Measurements from ENCODE around the gene SLC22A9.
"Not testable (repeated sequence)": the region's sequence is repeated elsewhere in the genome, so short reads cannot be mapped to it uniquely, and the experiment has no call there.

SLC22A9 gene

DNA sequence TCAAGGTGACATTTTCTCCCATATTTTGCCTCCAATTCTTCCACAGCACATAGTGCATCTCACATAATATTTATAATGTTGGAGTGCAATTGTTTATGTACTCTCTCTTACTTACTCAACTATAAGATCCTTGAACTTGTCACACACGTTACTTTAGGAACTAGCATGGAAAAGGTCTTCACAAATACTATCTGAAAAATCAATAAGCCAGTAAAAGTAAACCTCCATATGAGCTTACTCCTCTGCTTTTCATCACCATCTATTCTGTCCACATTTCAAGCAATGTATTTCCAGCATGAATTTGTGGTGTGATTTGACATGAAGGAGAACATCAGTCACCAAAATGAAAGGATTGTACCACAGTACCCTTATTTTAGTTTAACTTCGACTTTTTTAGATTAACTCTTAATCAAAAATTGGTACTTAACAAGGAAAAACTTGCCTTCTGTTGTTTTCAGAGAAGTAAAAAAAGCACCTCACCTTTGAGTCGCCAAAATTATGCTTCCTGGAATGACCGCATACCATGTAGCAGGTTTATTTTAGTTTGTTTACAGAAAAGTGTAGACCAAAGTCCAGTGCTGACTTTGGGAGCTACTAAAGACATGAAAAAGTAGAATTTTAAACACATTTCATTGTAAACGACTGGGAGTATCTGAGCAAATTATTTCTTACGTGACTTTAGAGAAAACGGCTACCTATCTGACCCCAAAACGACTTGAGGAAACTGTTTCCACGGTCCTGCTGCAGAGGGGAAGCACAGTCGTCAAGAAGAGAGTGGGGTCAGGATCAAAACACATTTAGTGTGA is at the start of gene SLC22A9:
SLC22A9 (plus strand) TSS at position 621 of the 806 bp plus-strand sequence. CDS start 272 bp downstream, outside the sequence.
- DNase-seq, result no peak

DNA sequence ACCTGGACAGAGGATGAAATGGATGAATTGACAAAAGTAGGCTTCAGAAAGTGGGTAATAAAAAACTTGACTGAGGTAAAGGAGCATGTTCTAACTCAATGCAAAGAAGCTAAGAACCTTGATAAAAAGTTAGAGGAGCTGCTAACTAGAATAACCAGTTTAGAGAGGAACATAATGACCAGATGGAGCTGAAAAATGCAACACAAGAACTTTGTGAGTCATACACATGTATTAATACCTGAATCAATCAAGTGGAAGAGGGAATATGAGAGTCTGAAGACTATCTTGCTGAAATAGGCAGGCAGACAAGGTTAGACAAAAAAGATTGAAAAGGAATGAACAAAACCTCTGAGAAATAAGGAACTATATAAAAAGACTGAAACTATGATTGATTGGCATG is 47.9 kb upstream of the SLC22A9 start:
- no peak for DNase-seq

DNA sequence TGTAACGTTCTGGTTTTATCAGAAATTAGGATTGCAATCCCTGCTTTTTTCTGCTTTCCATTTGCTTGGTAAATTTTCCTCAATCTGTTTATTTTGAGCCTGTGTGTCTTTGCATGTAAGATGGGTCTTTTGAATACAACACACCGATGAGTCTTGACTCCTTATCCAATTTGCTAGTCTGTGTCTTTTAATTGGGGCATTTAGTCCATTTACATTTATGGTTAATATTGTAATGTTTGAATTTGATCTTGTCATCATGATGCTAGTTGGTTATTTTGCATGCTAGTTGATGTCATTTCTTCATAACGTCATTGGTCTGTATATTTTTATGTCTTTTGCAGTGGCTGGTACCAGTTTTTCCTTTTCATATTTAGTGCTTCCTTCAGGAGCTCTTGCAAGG is 34.5 kb upstream of the SLC22A9 start:
- not testable (repeated sequence) for DNase-seq

DNA sequence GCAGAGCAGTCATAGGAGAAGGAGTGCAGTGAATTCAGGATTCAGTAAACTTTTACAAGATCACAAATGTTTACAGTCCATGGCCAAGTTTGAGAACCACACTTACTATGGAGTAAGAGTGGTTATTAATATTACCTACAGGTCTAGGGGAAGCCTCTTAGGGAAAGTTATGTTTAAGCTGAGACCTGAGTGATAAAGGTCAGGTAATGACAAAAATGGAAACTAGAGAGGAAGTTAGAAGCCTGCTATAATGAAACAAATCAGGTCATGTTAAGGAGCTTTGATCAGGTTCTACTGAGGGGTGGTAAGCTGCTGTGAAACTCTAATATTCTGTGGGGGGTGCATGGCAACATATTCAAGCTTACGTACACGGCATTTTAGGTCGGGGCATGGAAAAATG is 32.5 kb upstream of the SLC22A9 start:
- DNase-seq, result no peak

DNA sequence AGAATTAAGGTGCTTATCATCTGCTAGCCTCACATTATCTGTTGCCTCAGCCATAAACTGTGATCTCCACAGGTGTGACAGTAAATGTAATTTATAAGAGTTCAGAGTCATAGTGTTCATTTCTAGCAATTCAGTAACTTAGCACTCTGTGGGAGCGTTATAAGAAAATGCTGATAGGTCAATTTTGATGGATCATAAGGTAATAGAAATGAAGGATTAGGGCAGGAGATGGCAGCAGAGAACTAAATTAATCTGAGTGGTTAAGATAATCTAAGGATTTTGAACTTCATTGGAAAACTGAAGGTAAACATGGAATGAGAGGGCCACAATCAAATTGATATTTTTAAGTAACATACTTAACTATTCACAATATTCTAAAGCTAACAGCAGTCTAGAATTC is 26.5 kb upstream of the SLC22A9 start:
- DNase-seq, result no peak

DNA sequence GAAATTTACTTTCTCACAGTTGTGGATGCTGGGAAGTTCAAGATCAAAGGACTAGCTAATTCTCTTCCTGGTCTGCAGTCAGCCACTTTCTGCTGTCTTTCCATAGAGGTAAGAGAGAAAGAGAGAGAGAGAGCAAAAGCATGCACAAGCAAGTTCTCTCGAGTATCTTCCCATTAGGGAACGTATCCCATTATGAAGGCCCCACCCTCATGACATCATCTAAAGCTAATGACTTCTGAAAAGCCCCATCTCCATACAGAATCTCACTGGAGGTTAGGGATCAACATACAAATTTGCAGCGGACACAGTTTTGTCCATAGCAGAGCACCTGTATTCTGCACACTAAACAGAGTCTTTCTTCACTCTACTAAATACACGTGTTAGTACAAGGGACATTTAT is 17.4 kb upstream of the SLC22A9 start:
- DNase-seq, result no peak

DNA sequence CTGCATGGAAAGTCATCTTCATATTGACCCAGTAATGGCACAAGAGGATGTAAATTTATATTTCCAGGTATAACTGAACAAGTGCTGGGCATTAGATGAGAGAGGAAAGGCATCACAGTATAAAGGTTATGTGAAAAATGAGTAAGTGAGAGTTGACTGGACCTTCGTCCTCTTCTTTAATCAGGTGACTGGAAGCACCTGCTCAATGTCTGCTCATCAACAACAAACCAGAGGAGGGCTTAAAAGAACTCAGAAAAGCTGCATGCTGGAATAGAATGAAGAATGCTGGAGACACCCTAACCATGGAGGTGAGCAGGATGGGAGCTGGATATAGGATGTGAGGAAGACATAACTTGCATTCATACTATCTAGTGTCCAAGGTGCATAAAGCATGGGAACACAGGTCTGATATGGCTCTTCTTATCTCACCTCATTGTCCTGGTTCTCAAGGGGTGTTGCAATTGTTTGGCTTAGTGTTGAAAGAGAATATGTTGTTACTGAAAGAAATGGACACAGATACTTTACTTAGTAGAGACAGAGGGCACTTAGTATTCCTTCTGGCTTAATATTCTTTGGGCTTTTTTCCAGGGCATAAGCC is 7.3 kb upstream of the SLC22A9 start:
- DNase-seq, result no peak

DNA sequence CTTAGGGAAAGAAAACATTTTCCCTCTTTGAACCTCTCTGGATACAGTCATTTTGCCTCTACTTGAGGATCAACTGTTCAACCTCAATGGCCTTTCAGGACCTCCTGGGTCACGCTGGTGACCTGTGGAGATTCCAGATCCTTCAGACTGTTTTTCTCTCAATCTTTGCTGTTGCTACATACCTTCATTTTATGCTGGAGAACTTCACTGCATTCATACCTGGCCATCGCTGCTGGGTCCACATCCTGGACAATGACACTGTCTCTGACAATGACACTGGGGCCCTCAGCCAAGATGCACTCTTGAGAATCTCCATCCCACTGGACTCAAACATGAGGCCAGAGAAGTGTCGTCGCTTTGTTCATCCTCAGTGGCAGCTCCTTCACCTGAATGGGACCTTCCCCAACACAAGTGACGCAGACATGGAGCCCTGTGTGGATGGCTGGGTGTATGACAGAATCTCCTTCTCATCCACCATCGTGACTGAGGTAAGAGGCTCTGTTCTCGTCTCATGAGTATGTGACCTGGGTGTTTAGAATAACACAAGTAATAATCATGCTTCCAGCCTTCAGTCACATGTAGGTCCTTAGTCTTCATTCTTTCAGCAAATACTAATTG is 495 bp downstream of the SLC22A9 start:
- no peak for DNase-seq

DNA sequence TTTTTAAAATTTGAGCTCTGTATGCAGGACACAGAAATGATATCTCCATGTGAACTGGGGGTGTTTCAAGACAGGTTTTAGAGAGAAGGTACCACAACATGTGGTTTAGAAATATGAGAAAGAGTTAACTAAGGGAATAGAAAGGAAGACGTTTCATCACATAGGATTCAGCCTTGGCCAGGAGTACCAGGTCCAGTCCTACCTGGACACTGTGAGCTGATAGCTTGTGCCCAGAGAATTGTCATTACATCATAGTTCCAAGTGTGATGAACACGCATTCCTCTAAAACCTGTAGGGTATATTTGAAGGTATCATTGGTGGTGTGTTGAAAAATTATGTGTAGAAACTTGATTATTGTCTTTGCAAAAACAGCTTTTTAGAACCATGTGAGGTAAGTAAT is 1.8 kb downstream of the SLC22A9 start:
- no peak for DNase-seq

DNA sequence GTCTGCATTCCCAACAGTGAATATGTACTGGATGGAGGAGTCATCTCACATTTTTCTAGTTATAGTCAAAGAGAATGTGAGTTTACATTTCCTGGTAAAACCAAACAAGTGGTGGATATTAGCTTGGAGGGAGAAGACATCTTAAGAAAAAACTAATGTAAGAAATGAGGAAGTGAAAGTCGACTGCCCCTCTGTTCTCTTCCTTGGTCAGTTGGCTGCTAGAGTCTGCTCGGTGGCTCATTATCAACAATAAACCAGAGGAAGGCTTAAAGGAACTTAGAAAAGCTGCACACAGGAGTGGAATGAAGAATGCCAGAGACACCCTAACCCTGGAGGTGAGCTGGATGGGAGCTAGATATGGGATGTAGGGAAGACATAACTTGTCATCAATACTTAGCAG is 5.8 kb downstream of the SLC22A9 start:
- DNase-seq, result peak; percentile 0

DNA sequence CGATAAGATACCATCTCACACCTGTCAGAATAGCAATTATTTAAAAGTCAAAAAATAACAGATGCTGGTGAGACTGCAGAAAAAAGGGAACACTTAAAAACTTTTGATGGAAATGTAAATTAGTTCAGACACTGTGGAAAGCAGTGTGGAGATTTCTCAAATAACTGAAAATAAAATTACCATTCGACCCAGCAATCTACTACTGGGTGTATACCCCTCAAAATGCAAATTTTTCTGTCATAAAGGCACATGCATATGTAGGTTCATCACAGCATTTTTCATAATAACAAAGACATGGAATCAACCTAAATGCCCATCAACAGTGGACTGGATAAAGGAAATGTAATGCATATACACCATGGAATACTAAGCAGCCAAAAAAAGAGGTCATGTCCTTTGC is 10.5 kb downstream of the SLC22A9 start:
- no peak for DNase-seq

DNA sequence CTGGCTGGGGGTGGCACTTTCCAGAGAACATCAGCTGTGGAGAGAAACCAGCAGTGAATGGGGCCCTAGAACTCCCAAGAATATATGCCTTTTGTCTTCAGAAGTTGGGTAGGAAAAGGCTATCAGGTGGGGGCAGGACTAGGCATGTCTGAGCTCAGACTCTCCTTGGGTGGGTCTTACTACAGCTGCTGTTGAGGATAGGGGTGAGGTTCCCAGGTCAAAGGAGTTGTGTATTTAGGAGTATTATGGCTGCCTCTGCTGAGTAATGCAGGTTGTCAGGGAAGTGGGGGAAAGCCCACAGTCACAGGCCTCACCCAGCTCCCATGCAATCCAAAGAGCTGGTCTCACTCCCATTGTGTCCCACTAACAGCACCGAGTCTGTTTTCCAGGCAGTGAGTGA is 26.1 kb downstream of the SLC22A9 start:
- DNase-seq, result no peak

DNA sequence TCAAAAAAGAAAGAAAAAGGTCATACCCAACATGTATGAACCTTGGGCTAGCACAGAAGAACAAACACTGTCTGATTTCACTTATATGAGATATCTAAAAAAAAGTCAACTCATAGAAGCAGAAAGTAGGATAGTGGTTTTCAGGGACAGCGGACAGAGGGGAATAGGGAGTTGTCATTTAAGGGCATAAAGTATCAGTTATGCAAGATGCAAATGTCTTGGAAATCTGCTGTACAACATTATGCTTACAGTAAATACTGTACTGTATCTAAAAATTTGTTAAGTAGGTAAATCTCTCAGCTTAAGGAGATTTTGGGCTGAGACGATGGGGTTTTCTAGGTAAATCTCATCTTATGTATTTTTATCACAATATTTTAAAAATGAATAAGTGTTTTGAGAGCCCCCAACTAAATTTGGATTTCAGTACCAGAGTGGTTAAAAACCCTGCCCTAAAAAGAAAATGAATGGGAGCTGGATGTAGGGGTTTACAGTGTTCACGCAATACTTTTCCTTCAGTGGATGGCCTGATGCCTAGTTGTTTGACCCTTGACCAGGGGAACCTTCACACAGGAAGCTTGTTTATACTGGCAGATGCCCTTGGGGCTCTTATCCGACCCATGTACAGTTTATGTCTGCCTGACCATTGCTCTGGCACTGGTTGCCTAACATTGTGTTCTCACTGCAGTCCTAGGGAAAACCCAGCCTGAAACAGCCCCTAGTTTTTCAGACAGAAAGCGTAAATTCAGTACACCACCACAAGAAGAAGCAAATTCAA is 34.8 kb downstream of the SLC22A9 start:
- no peak for DNase-seq

DNA sequence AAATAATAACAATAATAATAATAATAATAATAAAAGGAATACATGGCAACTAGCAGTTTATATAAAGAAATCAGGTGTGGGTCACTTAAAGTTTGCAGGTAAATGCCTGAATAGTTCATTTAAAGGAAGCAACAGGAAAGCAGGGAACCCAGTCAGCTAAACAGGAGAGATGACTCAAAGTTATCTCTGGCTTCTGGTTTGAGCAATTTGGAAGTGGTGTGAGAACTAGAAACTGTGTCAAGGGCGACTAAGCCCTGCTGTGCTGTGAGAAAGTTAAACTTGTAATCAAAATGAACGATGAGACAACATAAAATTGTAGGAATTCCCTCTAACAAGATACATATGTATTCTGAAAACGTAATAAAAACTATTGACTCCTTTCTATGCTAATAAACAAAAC is 35.5 kb downstream of the SLC22A9 start:
- DNase-seq, result no peak

DNA sequence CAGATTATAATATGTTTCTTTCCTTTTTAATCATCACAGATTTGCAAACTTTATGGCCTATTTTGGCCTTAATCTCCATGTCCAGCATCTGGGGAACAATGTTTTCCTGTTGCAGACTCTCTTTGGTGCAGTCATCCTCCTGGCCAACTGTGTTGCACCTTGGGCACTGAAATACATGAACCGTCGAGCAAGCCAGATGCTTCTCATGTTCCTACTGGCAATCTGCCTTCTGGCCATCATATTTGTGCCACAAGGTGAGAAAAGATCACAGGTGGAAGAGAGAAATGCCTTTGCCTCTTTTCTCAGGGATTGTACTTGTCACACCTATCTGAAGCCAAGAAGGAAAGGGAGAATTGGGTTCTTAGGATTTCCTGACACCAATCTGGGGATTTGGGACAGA is 36.9 kb downstream of the SLC22A9 start:
- DNase-seq, result no peak

DNA sequence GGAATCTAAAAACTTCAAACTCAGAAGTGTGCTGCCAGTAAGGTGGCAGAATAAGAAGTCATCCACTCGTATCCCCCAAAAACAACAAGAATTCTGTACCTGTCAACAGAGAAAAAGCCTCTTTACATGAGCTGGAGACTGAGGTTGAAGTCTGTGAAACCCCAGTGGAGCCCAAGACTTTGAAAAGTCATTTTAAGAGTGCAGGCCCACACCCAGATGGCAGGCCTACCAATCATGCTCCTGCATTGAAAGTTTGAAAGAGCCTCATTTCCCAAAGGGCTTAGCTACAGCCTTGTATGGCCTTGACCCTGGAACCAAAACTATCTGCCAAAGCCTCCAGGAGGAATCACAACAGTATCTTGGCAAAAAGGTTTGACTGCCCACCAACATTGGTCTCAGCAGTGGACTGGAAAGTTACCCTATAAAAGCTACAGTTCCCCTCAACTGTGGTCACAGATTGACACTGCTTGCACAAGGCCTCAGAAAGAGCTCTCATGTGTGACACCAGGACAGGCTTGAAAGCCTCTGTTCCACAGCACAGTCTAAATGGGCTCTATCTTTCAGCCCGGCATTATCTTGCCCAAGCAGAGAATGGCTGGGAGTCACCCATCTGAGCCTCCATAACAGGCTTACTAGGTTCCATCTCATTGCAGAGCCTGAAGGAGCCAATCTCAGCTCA is 47.7 kb downstream of the SLC22A9 start:
- DNase-seq, result no peak

DNA sequence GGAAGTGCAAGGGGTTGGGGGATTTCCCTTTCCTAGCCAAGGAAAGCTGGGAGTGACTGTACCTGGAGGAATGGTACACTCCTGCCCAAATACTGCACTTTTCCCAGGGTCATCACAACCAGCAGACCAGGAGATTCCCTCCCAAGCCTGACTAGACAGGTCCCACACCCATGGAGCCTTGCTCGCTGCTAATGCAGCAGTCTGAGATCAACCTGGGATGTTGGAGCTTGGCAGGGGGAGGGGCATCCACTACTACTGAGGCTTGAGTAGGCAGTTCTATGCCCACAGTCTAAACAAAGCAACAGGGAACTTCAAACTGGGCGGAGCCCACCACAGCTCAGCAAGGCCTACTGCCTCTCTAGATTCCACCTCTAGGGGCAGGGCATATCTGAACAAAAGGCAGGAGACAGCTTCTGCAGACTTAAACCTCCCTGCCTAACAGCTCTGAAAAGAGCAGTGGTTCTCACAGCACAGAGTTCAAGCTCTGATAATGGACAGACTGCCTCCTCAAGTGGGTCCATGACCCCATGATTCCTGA is 58.5 kb downstream of the SLC22A9 start:
- no peak for DNase-seq

DNA sequence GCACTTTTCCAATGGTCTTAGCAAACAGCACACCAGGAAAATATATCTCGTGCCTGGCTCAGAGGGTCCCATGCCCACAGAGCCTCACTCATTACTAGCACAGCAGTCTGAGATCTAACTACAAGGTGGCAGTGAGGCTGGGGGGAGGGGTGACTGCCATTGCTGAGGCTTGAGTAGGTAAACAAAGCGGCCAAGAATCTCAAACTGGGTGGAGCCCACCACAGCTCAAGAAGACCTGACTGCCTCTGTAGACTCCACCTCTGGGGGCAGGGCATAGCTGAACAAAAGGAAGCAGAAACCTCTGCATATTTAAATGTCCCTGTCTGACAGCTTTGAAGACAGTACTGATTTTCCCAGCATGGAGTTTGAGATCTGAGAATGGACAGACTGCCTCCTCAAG is 61.1 kb downstream of the SLC22A9 start:
- not testable (repeated sequence) for DNase-seq

DNA sequence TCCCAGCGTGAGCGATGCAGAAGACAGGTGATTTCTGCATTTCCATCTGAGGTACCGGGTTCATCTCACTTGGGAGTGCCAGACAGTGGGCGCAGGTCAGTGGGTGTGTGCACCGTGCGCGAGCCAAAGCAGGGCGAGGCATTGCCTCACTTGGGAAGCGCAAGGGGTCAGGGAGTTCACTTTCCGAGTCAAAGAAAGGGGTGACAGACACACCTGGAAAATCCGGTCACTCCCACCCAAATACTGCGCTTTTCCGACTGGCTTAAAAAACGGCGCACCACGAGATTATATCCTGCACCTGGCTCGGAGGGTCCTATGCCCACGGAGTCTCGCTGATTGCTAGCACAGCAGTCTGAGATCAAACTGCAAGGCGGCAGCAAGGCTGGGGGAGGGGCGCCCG is 65.8 kb downstream of the SLC22A9 start:
- not testable (repeated sequence) for DNase-seq

DNA sequence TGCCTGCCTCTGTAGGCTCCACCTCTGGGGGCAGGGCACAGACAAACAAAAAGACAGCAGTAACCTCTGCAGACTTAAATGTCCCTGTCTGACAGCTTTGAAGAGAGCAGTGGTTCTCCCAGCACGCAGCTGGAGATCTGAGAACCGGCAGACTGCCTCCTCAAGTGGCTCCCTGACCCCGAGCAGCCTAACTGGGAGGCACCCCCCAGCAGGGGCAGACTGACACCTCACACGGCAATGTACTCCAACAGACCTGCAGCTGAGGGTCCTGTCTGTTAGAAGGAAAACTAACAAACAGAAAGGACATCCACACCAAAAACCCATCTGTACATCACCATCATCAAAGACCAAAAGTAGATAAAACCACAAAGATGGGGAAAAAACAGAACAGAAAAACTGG is 66.2 kb downstream of the SLC22A9 start:
- DNase-seq, result not testable (repeated sequence)

DNA sequence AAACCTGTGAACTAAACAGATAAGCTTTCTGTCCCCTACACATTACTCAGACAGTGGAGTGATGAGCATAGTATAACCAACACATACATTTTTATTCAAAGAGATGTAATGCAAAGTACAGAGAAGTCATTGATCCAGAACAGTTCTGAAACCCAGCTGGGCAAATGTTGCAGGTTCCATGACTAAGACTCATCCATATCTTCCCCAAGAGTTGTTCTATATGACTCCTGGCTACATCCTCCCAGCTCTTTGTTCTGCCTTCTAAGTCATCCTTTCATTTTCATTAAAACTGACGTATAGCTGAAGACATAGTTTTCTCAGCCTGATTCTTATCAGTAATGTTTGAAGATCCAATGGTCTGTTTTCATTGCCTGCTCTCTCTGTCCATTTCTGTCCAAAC is 74.1 kb downstream of the SLC22A9 start:
- no peak for DNase-seq

DNA sequence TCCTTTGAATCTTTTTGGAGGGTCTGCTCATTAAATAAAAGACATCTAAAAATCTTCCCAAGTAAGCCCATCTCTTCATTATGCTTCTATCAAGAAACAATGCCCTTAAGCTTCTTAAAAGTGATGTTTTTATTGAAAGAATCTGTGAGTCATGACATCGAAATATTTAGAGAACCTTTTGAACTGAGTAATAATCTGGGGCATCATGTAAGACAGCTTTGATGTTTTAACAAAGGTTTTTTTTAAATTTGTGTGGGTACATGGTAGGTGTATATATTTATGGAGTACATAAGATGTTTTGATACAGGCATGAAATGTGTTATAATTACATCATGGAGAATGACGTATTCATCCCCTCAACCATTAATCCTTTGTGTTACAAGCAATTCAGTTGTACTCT is 74.6 kb downstream of the SLC22A9 start:
- no peak for DNase-seq

DNA sequence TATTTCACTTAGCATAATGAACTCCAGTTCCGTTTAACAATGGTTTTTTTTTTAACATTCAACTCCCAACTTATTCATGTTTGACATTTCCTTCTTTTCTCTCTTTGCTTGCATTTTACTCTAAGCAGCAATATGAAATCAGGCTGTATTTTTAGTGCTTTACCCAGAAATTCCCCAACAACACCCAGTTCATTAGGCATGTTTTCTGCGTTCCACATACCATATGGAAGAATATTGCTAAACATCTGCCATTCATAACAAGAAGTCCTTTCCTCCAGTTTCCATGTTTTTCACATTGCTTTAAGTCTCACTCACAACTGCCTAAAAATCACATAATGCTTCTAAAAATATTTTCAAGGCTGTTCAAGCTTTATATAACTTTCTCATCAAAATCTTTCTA is 75.5 kb downstream of the SLC22A9 start:
- DNase-seq, result no peak
